NB4 (cell line): ENCODE results near the gene TRIML2.

Experiments used
- DNase-seq: peaks from one replicate; pipeline ENCODE4 v3.0.0; 2010; ENCODE audit warnings: low read depth
- H3K4me3 ChIP-seq: one replicate; pipeline ENCODE4 v1.5.1; 2011; ENCODE audit warnings: mild to moderate bottlenecking, low read depth, low read length, moderate library complexity
- MYC ChIP-seq: IDR thresholded peaks from 2 replicates; pipeline ENCODE4 v1.6.1; 2011; ENCODE audit warnings: low read depth, low read length
- POLR2A ChIP-seq: IDR thresholded peaks from 2 replicates; pipeline ENCODE4 v1.6.1; 2011; ENCODE audit warnings: mild to moderate bottlenecking; ENCODE audit not compliant: insufficient read length; ENCODE audit errors: extremely low read depth
- TF ChIP-seq, protein P1 (sequence below): IDR thresholded peaks from one replicate; pipeline ENCODE4 v1.5.1; 2012; ENCODE audit warnings: low read depth, low read length
- TF ChIP-seq, protein P2 (sequence below): IDR thresholded peaks from 2 replicates; pipeline ENCODE4 v1.6.1; 2011; ENCODE audit warnings: low read depth, low read length

Gene TRIML2

DNA sequence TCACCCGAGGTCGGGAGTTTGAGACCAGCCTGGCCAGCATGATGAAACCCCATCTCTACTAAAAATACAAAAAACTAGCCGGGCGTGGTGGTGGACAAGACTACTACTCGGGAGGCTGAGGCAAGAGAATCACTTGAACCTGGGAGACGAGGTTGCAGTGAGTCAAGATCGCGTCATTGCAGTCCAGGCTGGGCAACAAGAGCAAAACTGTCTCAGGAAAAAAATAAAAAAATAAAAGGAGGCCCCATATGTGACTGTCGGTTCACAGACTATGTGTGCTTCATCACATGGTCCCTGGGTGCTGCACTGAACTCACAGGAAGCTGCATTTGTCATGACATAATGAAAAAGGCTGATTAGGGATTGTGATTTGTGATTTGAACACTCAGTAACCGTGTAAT, 36.2 kb upstream of the TRIML2 start:
- DNase-seq: no peak
- TF ChIP-seq, protein P1, sequence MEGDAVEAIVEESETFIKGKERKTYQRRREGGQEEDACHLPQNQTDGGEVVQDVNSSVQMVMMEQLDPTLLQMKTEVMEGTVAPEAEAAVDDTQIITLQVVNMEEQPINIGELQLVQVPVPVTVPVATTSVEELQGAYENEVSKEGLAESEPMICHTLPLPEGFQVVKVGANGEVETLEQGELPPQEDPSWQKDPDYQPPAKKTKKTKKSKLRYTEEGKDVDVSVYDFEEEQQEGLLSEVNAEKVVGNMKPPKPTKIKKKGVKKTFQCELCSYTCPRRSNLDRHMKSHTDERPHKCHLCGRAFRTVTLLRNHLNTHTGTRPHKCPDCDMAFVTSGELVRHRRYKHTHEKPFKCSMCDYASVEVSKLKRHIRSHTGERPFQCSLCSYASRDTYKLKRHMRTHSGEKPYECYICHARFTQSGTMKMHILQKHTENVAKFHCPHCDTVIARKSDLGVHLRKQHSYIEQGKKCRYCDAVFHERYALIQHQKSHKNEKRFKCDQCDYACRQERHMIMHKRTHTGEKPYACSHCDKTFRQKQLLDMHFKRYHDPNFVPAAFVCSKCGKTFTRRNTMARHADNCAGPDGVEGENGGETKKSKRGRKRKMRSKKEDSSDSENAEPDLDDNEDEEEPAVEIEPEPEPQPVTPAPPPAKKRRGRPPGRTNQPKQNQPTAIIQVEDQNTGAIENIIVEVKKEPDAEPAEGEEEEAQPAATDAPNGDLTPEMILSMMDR: no peak
- TF ChIP-seq POLR2A (no peak), MYC (no peak)
- no peak overlapping the region for H3K4me3 ChIP-seq

DNA sequence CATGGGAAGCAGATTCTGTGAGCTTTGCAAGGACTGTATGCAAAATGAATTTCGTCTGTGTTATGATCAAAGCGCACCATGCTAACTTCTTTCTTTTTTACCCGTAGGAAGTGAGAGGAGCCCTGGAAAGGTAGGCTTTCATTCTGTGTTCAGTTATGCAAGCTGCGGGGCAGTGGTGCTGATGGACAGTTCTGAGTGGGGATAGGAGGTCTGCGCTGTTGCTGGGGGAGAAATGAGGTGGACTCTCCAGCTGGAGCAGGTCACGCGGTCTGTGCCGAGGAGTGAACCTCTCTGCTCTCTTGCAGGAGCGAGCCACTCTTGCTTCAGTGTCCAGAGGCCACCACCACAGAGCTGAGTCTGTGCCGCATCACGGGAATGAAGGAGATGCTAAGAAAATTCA, 34.3 kb upstream of the TRIML2 start:
- no peak overlapping the region for H3K4me3 ChIP-seq
- TF ChIP-seq MYC: no peak
- TF ChIP-seq, protein P2, sequence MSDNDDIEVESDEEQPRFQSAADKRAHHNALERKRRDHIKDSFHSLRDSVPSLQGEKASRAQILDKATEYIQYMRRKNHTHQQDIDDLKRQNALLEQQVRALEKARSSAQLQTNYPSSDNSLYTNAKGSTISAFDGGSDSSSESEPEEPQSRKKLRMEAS: no peak
- TF ChIP-seq POLR2A: no peak
- TF ChIP-seq, protein P1: no peak
- no peak for DNase-seq

DNA sequence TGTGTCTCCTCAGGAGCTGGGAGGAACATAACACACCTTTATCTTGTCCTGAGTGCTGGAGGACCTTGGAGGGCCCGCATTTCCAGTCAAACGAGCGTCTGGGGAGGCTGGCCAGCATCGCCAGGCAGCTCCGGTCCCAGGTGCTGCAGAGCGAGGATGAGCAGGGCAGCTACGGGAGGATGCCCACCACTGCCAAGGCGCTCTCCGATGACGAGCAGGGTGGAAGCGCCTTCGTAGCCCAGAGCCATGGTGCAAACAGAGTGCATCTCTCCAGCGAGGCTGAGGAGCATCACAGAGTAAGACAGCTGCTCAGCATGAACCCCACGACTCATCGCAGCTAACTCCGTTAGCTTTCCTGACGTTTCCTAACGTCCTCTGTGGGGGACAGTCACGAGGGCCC, 30.3 kb upstream of the TRIML2 start:
- no peak for DNase-seq
- H3K4me3 ChIP-seq: no peak overlapping the region
- TF ChIP-seq, protein P1: no peak
- TF ChIP-seq MYC (no peak), POLR2A (no peak)
- TF ChIP-seq, protein P2: no peak

DNA sequence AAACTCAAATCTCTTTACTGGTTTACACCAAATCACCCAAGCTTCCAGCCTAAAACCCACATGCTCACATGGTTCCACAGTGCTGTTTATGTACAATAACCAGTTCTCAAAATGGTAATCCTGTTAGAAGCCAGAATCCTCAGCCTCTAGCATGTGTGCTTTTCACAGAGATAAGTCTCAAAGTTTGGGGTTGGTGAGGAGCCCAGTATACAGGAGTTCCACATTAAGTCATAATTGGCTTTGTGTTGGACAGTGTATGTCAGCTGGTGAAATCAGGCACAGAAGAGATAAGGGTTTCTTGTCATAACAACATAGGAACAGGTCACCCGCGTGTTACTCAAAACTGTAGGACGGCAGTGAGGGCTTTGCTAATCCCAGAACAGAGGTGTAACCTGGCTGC, 29.7 kb upstream of the TRIML2 start, which contains the start of gene TRIML1:
TRIML1 (plus strand) TSS at position 301 of the 400 bp plus-strand sequence. CDS start 118 bp downstream, outside the sequence.
- TF ChIP-seq MYC (no peak), POLR2A (no peak)
- TF ChIP-seq, protein P1: no peak
- TF ChIP-seq, protein P2: no peak
- no peak for DNase-seq

DNA sequence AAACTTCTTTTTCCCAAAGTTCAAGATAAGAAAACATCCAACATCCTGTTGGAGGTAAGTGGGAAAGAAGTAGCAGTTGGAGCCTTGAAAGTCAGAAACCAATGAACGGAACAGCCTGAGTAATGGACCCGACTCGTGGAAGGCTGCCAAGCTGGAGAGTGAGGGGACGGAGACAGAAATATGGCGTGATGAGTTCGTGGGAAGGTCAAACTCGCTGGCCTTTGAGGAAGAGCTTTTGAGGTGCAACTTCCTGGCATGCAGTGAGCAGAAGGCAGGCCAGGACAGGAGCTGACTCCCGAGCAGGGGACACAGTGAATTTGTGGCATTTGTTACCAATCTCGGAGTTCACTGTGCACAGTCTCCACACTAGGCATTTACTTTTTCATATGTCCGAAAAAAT, 28.8 kb upstream of the TRIML2 start:
- TF ChIP-seq MYC (no peak), POLR2A (no peak)
- TF ChIP-seq, protein P2: no peak
- TF ChIP-seq, protein P1: no peak
- no peak for DNase-seq
- no peak overlapping the region for H3K4me3 ChIP-seq

More for the DNA sequence above, 29.7 kb upstream of the TRIML2 start, which contains the start of gene TRIML1:
- H3K4me3 ChIP-seq: no peak within 1 kb of the TSS

DNA sequence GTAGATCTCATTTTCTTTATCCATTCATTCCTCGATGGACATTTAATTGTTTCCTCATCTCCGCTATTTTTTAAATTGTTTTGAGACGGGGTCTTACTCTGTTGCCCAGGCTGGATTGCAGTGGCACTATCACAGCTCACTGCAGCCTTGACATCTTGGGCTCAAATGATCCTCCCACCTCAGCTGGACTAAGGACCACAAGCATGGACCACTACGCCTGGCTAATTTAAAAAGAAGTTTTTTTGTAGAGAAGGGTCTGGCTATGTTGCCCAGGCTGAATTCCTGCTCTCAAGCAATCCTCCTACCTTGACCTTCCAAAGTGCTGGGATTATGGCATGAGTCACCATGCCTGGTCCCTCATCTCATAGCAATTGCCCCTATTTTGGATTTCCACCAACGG, 22.8 kb upstream of the TRIML2 start:
- H3K4me3 ChIP-seq: no peak overlapping the region
- TF ChIP-seq, protein P1: no peak
- TF ChIP-seq MYC (no peak), POLR2A (no peak)
- TF ChIP-seq, protein P2: no peak
- no peak for DNase-seq
